ENCODE measurements around the gene NOX4. TPM values are rescaled to one million over a fixed set of nuclear protein-coding genes. Genes with fewer than 3 reads are reported as not detected.

NOX4 gene
- not detected for total RNA-seq

GRCh38 chr11:89490981-89491690 lies at the start of gene NOX4:
Gene NOX4 (minus strand): TSS chr11:89491375. CDS start chr11:89491246, 129 bp downstream.
- Mint-ChIP-seq H3K9me3 (no peaks in the 10 kb centered on the region), H3K27ac (no peak within 1 kb of the TSS), H3K4me1 (no peaks in the 10 kb centered on the region), H3K36me3 (ENCODE audit: low read depth) (no peaks in the 10 kb centered on the region), H3K4me3 (no peak within 1 kb of the TSS), H3K27me3 (peaks cover 22% of the 10 kb centered on the region)
- POLR2A ChIA-PET: no interaction called here
- CTCF ChIA-PET: no interaction called here
- no peak for DNase-seq

- Mint-ChIP-seq H3K4me3 (no peak overlapping the region), H3K27me3 (no peaks in the 10 kb centered on the region), H3K4me1 (no peaks in the 10 kb centered on the region), H3K36me3 (ENCODE audit: low read depth) (no peaks in the 10 kb centered on the region), H3K27ac (no peak overlapping the region), H3K9me3 (no peaks in the 10 kb centered on the region)
- CTCF ChIA-PET: no interaction called here
- DNase-seq: no peak
- POLR2A ChIA-PET: no interaction called here
These were observed 49.7 kb upstream of the NOX4 start for GRCh38 chr11:89540826-89541225.

- Mint-ChIP-seq H3K4me3 (no peak overlapping the region), H3K27me3 (no peaks in the 10 kb centered on the region), H3K27ac (no peak overlapping the region), H3K9me3 (no peaks in the 10 kb centered on the region), H3K4me1 (no peaks in the 10 kb centered on the region), H3K36me3 (ENCODE audit: low read depth) (no peaks in the 10 kb centered on the region)
- ChIA-PET POLR2A (no interaction called here), CTCF (no interaction called here)
- DNase-seq: no peak
These were observed 46.8 kb upstream of the NOX4 start for GRCh38 chr11:89537936-89538335.

GRCh38 chr11:89536926-89537325 lies 45.8 kb upstream of the NOX4 start:
- H3K9me3 Mint-ChIP-seq: no peaks in the 10 kb centered on the region
- POLR2A ChIA-PET: no interaction called here
- H3K4me3 Mint-ChIP-seq: no peak overlapping the region
- no peak overlapping the region for H3K27ac Mint-ChIP-seq
- CTCF ChIA-PET: no interaction called here
- H3K27me3 Mint-ChIP-seq: no peaks in the 10 kb centered on the region
- no peaks in the 10 kb centered on the region for H3K4me1 Mint-ChIP-seq
- no peak for DNase-seq
- no peaks in the 10 kb centered on the region for H3K36me3 Mint-ChIP-seq (ENCODE audit: low read depth)

GRCh38 chr11:89535221-89535620 lies 44.0 kb upstream of the NOX4 start:
- Mint-ChIP-seq H3K4me3 (no peak overlapping the region), H3K4me1 (no peaks in the 10 kb centered on the region), H3K27ac (no peak overlapping the region), H3K27me3 (no peaks in the 10 kb centered on the region), H3K9me3 (no peaks in the 10 kb centered on the region), H3K36me3 (ENCODE audit: low read depth) (no peaks in the 10 kb centered on the region)
- no peak for DNase-seq
- ChIA-PET POLR2A (no interaction called here), CTCF (no interaction called here)

- no peaks in the 10 kb centered on the region for H3K9me3 Mint-ChIP-seq
- CTCF ChIA-PET: interaction anchor here (0.6 kb wide), 1 partner anchor 408 kb away, joined by 4 read pairs; no protein-coding TSS in a partner anchor
- H3K4me3 Mint-ChIP-seq: no peak overlapping the region
- no peaks in the 10 kb centered on the region for H3K4me1 Mint-ChIP-seq
- H3K27me3 Mint-ChIP-seq: no peaks in the 10 kb centered on the region
- no peak overlapping the region for H3K27ac Mint-ChIP-seq
- POLR2A ChIA-PET: no interaction called here
- DNase-seq: no peak
- H3K36me3 Mint-ChIP-seq (ENCODE audit: low read depth): no peaks in the 10 kb centered on the region
These were observed 38.6 kb upstream of the NOX4 start for GRCh38 chr11:89529626-89530380.

GRCh38 chr11:89521792-89522191 lies 30.6 kb upstream of the NOX4 start:
- H3K4me3 Mint-ChIP-seq: no peak overlapping the region
- H3K27ac Mint-ChIP-seq: no peak overlapping the region
- no peak for DNase-seq
- no peaks in the 10 kb centered on the region for H3K36me3 Mint-ChIP-seq (ENCODE audit: low read depth)
- CTCF ChIA-PET: no interaction called here
- H3K27me3 Mint-ChIP-seq: no peaks in the 10 kb centered on the region
- no peaks in the 10 kb centered on the region for H3K4me1 Mint-ChIP-seq
- no peaks in the 10 kb centered on the region for H3K9me3 Mint-ChIP-seq
- POLR2A ChIA-PET: no interaction called here

GRCh38 chr11:89521294-89521693 lies 30.1 kb upstream of the NOX4 start:
- Mint-ChIP-seq H3K27ac (no peak overlapping the region), H3K4me3 (no peak overlapping the region), H3K36me3 (ENCODE audit: low read depth) (no peaks in the 10 kb centered on the region), H3K9me3 (no peaks in the 10 kb centered on the region), H3K4me1 (no peaks in the 10 kb centered on the region), H3K27me3 (no peaks in the 10 kb centered on the region)
- DNase-seq: no peak
- ChIA-PET POLR2A (no interaction called here), CTCF (no interaction called here)

GRCh38 chr11:89516496-89516895 lies 25.3 kb upstream of the NOX4 start:
- no peaks in the 10 kb centered on the region for H3K9me3 Mint-ChIP-seq
- ChIA-PET CTCF (no interaction called here), POLR2A (no interaction called here)
- H3K4me1 Mint-ChIP-seq: no peaks in the 10 kb centered on the region
- H3K27ac Mint-ChIP-seq: no peak overlapping the region
- no peaks in the 10 kb centered on the region for H3K36me3 Mint-ChIP-seq (ENCODE audit: low read depth)
- H3K27me3 Mint-ChIP-seq: no peaks in the 10 kb centered on the region
- DNase-seq: no peak
- H3K4me3 Mint-ChIP-seq: no peak overlapping the region

GRCh38 chr11:89508544-89508943 lies 17.4 kb upstream of the NOX4 start:
- DNase-seq: no peak
- Mint-ChIP-seq H3K4me1 (no peaks in the 10 kb centered on the region), H3K4me3 (no peak overlapping the region), H3K27ac (no peak overlapping the region), H3K36me3 (ENCODE audit: low read depth) (no peaks in the 10 kb centered on the region), H3K9me3 (no peaks in the 10 kb centered on the region), H3K27me3 (no peaks in the 10 kb centered on the region)
- POLR2A ChIA-PET: no interaction called here
- CTCF ChIA-PET: no interaction called here

GRCh38 chr11:89504270-89504669 lies 13.1 kb upstream of the NOX4 start:
- CTCF ChIA-PET: no interaction called here
- POLR2A ChIA-PET: no interaction called here
- H3K4me1 Mint-ChIP-seq: no peaks in the 10 kb centered on the region

GRCh38 chr11:89503422-89503821 lies 12.2 kb upstream of the NOX4 start:
- no peak overlapping the region for H3K27ac Mint-ChIP-seq
- no peaks in the 10 kb centered on the region for H3K27me3 Mint-ChIP-seq
- no peaks in the 10 kb centered on the region for H3K9me3 Mint-ChIP-seq
- DNase-seq: no peak
- POLR2A ChIA-PET: no interaction called here
- H3K4me1 Mint-ChIP-seq: no peaks in the 10 kb centered on the region
- no peaks in the 10 kb centered on the region for H3K36me3 Mint-ChIP-seq (ENCODE audit: low read depth)
- H3K4me3 Mint-ChIP-seq: no peak overlapping the region
- CTCF ChIA-PET: interaction anchor here (0.5 kb wide), 1 partner anchor 1288 kb away, joined by 4 read pairs; no protein-coding TSS in a partner anchor

More at GRCh38 chr11:89504270-89504669, 13.1 kb upstream of the NOX4 start:
- DNase-seq: no peak
- Mint-ChIP-seq H3K36me3 (ENCODE audit: low read depth) (no peaks in the 10 kb centered on the region), H3K4me3 (no peak overlapping the region), H3K27ac (no peak overlapping the region), H3K27me3 (no peaks in the 10 kb centered on the region), H3K9me3 (no peaks in the 10 kb centered on the region)

GRCh38 chr11:89502301-89502700 lies 11.1 kb upstream of the NOX4 start:
- ChIA-PET CTCF (no interaction called here), POLR2A (no interaction called here)
- Mint-ChIP-seq H3K4me1 (no peaks in the 10 kb centered on the region), H3K27ac (no peak overlapping the region), H3K9me3 (no peaks in the 10 kb centered on the region), H3K36me3 (ENCODE audit: low read depth) (no peaks in the 10 kb centered on the region), H3K4me3 (no peak overlapping the region), H3K27me3 (no peaks in the 10 kb centered on the region)
- DNase-seq: no peak

- Mint-ChIP-seq H3K4me3 (no peak overlapping the region), H3K36me3 (ENCODE audit: low read depth) (no peaks in the 10 kb centered on the region), H3K4me1 (no peaks in the 10 kb centered on the region), H3K27me3 (no peaks in the 10 kb centered on the region), H3K9me3 (no peaks in the 10 kb centered on the region), H3K27ac (no peak overlapping the region)
- ChIA-PET POLR2A (no interaction called here), CTCF (no interaction called here)
- no peak for DNase-seq
These were observed 9.2 kb upstream of the NOX4 start for GRCh38 chr11:89500336-89500735.
